Measurements from ENCODE around the gene MORC4.

Gene MORC4

DNA sequence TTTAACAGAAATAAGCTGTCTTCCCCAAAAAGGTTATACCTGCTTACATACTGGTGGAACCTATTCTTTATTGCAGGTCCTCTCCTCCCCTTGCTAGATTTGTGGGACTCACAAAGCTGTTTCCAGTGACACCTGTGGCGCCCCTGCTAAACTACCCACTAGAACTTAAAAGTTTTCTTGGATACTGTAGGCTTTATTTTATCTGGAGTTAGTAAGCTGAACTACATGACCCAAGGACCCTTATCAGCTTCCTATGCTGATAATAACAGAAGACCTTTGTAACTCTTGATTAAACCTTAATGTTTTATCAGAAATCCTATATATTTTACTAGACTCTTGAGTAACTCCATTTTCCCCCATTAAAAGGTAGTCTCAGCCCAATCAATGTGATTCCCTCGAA, 47.5 kb downstream of the MORC4 start:
- DNase-seq (ENCODE audit: low read depth) = no peak

DNA sequence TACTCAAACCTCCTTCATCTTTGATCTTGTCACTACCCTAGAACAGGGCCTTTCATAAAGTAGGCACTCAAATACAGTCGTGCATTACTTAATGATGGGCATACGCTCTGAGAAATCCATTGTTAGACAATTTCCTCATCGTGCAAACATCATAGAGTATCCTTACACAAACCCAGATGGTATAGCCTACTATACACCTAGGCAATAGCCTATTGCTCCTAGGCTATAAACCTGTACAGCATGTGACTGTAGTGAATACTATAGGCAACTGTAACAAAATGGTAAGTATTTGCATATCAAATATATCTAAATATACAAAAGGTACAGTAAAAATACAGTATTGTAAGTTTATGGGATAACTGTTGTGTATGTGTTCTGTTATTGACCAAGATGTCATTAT, 47.9 kb downstream of the MORC4 start:
- no peak for DNase-seq (ENCODE audit: low read depth)

DNA sequence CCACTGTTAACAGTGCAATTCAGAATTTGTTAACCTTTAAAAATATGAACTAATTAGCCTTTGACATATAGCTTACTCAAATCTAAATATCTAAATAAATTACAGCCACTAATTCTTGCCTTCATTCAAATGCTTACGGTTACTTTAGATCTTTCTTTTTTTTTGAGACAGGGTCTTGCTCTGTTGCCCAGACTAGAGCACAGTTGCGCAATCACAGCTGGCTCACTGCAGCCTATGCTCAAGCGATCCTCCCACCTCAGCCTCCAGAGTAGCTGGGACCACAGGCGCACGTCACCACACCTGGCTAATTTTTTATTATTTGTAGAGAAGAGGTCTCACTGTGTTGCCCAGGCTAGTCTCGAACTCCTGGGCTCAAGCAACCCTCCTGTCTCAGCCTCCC, 48.8 kb downstream of the MORC4 start:
- no peak for DNase-seq (ENCODE audit: low read depth)

DNA sequence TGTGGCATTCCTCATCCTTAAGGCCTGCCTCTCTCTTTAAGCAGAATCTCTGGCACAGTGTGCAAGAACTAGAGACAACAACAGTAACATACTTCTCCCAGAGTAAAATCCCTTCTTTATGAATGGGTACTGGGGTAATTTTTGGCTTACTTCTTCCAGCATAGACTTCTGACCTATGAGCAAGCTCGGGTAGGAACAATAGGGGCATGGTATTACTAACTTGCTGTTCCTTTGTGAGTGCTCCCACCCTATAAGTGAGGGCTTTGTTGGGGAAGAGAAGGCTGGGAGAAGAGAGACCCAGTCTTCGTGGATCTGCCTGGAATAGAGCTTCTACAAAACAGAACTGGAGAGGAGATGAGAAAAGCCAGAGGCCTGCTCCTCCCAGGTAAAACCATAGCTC, 49.6 kb downstream of the MORC4 start:
- DNase-seq (ENCODE audit: low read depth) = no peak

DNA sequence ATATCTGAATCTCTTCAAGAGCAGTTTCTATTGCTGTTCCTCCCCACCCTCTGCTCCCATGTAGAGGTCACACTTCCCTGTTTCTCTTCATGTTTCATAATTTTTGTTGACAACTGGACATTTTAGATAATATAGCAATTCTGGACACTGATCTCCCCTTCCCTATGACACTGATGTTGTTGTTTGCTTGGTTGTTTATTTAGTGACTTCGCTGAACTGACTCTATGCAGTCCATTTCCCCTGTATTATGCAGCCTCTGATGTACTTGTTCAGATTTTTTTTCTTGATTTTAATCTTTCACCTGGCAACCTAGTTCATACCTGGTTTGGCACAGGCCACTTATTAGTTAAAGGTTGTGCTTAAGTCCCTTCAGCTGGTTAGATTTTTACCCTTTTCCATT, 50.6 kb downstream of the MORC4 start:
- DNase-seq (ENCODE audit: low read depth) = no peak

DNA sequence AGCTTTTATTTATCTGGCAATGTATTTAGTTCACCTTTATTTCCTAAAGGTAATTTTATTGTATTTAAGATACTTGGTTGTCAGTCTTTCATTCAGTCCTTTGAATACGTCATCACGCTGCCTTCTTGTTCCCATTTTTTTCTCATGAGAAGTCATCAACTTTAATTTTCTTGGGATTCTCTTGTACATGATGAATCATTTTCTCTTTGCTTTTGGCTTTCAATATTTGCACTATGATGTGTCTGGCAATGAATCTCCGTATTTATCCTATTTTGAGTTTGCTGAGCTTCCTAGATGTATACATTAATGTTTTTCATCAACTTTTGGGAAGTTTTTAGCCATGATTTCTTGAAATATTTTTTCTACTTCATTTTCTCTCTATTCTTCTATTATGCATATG, 51.4 kb downstream of the MORC4 start:
- DNase-seq (ENCODE audit: low read depth) = no peak

DNA sequence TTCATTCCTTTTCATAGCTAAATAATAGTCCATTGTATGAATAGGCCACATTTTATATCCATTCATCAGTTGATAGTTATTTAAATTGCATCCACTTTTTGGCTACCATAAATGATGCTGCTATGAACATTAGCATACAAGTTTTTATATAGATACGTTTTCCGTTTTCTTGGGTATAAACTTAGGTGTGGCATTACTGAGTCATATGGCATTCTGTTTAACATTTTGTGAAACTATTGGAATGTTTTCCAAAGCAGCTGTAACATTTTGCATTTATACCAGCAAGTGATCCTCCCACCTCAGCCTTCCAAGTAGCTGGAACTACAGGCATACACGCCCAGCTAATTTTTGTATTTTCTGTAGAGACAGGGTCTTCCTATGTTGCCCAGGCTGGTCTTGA, 53.5 kb downstream of the MORC4 start:
- DNase-seq (ENCODE audit: low read depth) = no peak

DNA sequence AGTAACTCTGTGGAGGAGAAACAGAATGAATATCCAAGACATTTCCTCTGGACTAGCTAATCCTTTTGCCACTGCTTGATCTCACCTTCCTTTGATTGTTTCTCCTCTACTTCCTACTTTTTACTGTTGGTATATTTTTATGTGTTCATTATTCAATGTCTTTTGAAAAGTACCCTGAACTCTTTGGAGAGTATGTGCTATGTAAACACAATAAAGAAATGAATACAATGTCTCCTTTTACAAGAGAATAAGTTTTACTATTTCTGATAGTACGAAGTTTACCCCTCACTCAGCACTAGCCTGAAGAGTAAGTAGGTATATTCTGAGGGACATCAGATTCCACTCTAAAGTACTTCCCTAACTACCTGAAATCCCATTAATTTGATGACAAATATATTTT, 59.9 kb downstream of the MORC4 start:
- DNase-seq (ENCODE audit: low read depth) = no peak

DNA sequence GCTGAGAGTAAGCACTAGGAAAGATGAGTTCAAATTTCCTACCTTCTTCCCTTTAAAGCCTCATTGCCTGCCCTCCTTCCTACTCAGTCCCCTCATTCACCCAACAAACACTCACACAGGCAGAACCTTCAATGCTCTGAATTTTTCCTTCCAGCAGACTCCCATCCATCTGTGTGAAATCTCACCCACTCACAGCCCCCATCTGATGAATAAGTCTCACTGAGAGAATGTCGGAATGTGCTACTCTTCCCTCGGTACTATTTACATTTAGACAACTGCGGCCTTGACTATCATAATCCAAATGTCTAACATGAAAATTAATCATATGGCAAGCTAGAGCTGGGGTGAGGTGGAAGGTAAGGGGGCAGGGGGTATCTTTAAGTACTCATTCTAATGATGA, 60.4 kb downstream of the MORC4 start:
- no peak for DNase-seq (ENCODE audit: low read depth)

DNA sequence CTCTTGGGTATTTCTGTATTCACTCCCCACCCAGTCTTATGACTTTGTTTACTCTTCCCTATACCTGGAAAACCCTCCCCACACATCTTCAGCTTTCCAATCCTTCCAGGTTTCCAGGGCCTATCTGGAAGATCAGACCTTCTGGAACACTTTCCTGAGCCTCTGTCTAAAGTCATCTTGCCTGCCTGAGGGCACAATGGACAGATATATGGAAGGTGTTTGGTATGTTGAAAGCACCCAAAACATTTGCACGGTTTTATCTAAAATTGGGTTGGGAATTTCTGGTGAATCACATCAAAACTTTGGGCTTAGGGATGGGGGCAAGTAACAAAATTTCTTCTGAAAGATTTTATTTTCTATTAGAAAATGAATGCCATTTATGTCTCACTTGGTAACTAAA, 63.8 kb downstream of the MORC4 start:
- DNase-seq (ENCODE audit: low read depth) = no peak

DNA sequence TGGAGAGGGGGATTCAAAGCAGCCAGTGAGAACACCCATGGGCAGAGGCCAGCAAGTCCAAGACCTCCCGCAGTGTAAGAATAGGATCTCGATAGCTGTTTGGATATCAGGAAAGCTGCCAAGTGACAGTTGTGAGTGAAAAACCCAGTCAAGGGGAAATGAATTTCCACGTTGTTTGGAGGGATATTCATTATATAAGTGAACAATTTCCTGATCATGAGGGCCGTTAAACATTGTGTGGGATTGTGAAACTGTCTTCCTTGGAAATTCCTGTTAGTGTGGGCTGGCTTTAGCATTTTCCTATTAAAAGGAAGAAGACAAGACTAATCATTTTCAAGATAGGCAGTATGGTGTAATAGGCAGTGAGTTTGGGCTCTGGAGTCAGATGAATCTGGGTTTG, 64.8 kb downstream of the MORC4 start:
- no peak for DNase-seq (ENCODE audit: low read depth)

DNA sequence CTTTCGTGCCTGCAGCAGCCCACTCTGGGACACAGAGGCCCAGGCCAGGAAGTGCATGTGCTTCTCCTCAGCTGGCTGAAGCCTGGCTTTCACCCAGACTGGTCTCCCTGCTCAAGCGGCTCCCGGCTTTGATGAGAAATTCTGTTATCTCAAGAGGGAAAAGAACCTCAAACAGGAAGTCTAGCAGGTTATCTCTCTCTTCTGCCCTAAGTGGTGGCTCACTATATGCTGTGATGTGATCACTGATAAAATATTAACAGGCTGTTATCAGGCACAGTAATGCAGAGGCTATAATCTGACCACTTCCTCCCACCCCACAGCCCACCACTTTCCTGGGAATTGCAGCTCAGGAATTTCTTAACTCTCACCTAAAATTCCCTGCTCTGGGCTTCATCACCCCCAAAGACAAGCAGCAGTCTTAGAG, 66.5 kb downstream of the MORC4 start:
- DNase-seq (ENCODE audit: low read depth) = no peak

DNA sequence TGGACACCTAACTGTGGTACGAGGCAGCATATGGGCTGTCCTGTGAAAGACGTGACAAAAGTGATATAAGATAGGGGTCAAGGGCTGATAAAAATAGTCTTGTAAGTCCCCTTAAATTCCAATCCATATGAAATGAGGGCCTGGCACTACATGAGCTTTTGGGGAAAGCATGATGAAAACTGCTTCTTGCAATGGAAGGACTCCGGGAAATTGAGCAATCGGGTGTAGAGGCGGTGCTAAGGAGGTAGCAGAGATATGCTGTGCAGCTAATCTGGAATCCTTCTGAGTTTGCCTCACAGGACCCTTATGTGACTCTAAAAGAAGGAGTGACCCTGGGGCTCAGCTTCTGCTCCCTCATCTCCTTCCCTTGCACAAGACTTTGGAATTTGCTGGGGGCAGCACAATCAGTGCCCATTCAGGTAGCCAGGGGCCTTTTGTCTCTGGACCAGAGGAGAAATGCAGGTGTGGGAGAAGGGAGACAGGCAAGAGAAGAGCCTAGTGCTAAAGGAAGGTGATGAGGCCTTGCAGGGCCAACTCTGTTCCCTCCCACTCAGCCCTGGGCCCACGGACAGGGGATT, 67.0 kb downstream of the MORC4 start:
- no peak for DNase-seq (ENCODE audit: low read depth)

DNA sequence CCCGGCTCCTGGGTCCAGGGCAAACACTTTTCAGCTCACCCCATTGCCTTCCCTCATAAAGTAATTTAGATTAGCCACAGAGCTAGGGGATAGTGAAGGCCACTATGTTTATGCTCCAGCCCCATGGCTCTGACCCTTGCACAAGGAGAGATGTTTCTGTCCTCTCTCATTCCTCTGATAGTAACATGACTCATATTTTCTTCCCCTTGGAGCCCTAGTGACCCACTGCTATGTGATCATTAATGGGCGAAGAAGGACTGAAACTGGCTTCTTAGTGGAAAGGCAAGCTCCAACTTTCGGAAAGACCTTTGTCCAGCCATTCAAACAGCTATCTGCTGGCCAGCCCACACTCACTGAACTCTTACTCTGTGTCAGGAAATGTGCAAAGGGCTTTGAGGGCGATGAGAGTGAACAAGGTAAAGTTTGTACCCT, 67.5 kb downstream of the MORC4 start:
- DNase-seq (ENCODE audit: low read depth) = no peak

DNA sequence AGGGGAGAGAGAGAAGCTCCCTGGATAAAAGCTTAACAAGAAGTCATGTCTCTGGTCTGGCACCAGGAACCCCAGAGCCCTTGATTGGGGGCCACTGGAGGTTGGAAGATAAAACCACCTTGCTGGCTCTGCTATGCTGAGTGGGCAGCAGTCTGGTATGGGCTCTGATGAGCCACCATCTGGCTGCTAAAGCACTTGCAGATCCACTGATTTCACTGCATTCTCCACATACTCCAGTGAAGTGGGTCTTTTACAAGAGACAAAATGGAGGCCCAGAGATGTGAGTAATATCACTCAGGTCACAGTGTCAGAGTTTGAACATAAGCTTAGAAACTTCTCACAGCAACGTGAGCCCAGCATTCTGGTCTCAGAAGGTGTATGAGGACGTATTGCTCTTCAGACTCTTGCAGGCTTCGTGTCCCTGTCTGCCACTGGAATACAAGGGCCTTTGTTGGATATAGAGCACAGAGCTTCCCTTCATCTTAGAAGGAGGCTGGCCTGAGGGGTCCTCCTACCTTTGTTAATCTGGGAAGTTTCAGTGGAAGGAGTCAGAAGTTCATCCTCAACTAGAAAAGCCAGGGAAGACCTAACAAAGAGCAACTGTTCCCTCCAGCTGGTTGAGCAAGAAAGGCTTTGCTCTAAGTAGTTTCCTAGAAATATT, 68.1 kb downstream of the MORC4 start:
- DNase-seq (ENCODE audit: low read depth) = no peak

DNA sequence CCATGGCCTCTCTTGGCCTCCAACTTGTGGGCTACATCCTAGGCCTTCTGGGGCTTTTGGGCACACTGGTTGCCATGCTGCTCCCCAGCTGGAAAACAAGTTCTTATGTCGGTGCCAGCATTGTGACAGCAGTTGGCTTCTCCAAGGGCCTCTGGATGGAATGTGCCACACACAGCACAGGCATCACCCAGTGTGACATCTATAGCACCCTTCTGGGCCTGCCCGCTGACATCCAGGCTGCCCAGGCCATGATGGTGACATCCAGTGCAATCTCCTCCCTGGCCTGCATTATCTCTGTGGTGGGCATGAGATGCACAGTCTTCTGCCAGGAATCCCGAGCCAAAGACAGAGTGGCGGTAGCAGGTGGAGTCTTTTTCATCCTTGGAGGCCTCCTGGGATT, 71.8 kb downstream of the MORC4 start:
- no peak for DNase-seq (ENCODE audit: low read depth)

DNA sequence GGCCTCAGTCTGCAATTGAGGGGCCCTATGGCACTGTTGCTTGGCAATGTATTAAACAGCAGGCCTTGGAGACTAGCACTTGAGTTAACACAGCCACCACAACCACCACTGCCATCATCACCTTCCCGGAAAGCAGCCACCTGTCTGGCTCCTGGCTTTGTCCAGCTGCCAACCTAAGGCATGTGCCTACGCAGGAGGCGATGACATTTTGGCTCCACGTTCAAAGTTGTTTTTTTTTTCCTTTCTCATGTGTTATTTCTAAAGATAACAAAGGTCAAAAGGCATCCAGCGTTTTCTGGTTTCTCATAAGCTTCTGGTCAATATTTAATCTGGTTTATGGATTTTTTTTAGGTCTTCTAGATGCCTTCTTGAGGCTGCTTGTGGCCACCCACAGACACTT, 72.3 kb downstream of the MORC4 start:
- no peak for DNase-seq (ENCODE audit: low read depth)

DNA sequence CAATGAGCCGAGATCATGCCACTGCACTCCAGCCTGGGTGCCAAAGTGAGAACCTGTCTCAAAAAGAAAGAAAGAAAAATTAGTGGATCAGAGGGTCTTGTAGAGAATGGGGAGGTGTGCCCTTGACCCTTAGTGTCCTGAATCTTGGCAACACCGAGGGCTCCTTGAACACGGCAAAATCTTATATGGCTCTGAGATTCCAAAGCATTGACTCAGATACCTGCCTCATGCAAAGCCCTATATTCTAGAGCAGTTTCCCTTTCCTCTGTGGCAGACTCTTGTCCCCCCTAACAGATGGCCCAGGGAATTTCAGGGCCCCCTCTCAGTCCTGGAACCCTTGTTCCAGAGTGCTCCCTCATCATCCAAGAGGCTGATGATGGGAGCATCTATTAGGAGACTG, 73.0 kb downstream of the MORC4 start:
- DNase-seq (ENCODE audit: low read depth) = no peak

DNA sequence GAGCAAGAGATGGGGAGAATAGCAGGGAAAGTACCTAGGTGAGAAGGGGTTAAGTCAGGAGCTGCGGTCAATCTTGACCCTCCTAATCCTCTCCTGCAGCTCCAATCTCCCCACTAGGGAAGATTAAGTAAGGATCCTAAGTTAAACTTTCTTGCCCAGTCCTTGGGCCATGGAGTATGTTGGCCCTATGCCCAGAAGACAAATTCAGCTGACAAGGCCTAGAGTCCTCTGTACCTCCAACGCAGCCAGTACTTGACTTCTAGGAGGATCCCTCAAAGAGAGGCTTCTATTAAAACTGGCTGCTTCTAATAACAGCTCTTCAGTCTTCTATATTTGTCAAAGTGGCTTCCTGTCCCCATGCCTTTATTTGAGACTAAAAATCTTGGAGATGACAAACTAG, 78.4 kb downstream of the MORC4 start:
- DNase-seq (ENCODE audit: low read depth) = no peak

DNA sequence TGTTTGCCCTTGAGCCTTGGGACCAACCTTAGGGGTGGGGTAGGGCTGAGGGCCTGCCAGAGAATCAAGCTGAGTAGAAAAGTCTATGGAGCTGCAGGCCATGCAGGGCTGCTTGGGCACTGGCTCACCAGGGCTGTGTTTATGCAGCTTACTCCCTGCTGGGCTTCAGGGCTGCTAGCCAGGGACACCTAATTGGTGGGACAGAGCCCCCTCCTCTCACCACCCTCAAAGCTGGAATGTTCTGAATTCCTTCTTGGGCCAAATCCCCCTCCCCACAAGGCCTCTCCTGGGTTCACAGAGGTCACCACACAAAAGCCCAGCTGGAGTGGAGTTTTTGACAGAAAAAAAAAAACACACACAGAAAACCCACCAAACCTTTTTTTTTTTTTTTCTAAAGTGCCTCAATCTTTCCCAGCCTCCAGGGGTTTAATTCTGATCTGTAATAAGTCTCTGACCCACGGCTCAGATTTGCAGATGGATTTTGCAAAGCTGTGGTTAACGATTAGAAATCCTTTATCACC, 80.0 kb downstream of the MORC4 start, which contains the start of gene CLDN2:
Gene CLDN2, plus strand, starts transcription at position 471 of the 521 bp plus-strand sequence. CDS start 7,827 bp downstream, outside the sequence.
- DNase-seq (ENCODE audit: low read depth) = no peak

DNA sequence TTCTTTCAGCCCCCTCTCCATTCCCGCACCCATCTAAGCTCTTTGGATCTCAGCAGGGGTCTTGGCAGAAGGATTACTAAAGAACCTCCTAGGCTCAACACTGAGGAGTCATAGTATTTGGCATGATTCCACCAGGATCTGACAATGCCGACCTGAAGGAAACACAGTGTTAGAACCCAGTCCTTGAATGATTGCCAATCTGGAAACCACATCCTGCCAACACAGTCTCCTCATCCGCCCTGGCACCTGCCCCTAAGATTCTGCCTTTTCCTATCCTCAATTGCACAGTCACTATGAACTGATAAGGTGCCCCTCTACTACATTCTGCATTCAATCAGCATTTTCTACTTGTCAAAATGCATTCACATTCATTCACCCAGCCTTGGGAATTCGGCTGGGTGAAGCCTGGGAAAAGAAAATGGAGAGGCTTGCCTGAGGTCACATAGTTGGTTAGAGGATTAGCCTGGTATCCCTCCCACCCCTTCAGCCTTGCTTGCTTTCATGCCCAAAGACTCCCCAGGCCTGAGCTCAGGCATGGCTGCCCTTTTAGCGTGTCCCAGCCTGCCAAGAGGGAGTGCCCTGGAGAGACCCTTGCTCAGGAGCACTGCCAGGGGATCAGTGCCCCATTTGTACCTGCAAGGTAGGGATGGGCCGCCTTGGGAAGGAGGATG, 82.0 kb downstream of the MORC4 start:
- DNase-seq (ENCODE audit: low read depth) = peak; percentile 59

DNA sequence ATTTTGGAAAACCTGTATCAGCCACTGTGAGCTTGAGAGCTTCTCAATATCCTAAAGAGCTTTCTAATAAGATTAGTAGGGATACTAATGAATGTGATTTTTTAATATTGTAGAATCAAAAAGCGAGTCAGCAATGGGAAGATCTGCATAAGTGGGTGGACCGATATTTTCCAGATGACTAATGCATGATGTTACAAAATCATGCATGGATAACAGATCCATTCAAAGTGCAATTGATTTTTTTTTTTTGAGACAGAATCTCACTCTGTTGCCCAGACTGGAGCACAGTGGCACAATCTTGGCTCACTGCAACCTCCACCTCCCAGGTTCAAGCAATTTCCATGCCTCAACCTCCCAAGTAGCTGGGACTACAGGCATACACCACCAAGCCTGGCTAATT, 87.1 kb downstream of the MORC4 start:
- DNase-seq (ENCODE audit: low read depth) = no peak

DNA sequence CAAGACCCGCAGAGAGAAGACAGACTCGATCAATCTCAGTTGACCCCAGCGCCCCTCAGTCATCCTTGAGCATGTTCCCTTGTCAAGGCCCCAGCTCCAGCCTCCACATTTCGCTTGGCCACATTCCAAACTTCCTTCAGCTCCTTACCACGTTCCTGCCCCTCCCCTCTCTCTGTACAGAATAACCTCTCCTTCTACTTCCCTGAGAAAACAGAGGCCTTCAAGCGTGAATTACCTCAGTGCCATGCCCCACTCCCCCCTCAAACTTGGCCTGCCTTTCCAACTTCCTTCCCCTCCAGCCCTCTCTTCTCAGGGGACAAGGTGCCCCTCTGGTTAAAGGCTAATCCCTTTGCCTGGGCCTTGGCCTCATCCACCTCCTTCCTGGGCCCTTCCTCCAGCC, 93.7 kb downstream of the MORC4 start:
- no peak for DNase-seq (ENCODE audit: low read depth)

Measured in HS-27A (cell line).